Osteoblast (primary cell): ENCODE measurements around the gene CAPS2. TPM values are rescaled to one million over a fixed set of nuclear protein-coding genes. Genes with fewer than 3 reads are reported as not detected.

Experiments
- DNase-seq: peaks from one replicate; pipeline ENCODE4 v3.0.0; 2011; ENCODE audit warnings: low spot score, mixed read lengths; ENCODE audit not compliant: insufficient read length; ENCODE audit errors: missing footprints
- H2AFZ ChIP-seq: 2 replicates; pipeline ENCODE4 v1.6.0; 2011; ENCODE audit warnings: mild to moderate bottlenecking, low read length
- H3K27ac ChIP-seq: 2 replicates; pipeline ENCODE4 v1.5.1; 2011; ENCODE audit warnings: mild to moderate bottlenecking, low read depth, low read length, moderate library complexity
- H3K27me3 ChIP-seq: 2 replicates; pipeline ENCODE4 v1.6.0; 2012; ENCODE audit warnings: mild to moderate bottlenecking, control low read depth, inconsistent platforms, low read length, moderate library complexity; ENCODE audit not compliant: insufficient read depth
- H3K36me3 ChIP-seq: 2 replicates; pipeline ENCODE4 v1.5.1; 2011; ENCODE audit warnings: mild to moderate bottlenecking, low read length, control low read depth, moderate library complexity; ENCODE audit not compliant: insufficient read depth
- H3K4me1 ChIP-seq: 2 replicates; pipeline ENCODE4 v1.5.1; 2011; ENCODE audit warnings: mild to moderate bottlenecking, low read length, control low read depth, moderate library complexity; ENCODE audit not compliant: insufficient read depth
- H3K4me2 ChIP-seq: 2 replicates; pipeline ENCODE4 v1.6.0; 2011; ENCODE audit warnings: mild to moderate bottlenecking, low read length; ENCODE audit not compliant: insufficient read depth
- H3K4me3 ChIP-seq: fragments of 200-600 bp; sonication (generic); 3 replicates; pipeline ENCODE4 v1.5.1; 2012; ENCODE audit warnings: mild to moderate bottlenecking, low read length, inconsistent platforms; ENCODE audit not compliant: insufficient read depth
- H3K79me2 ChIP-seq: 2 replicates; pipeline ENCODE4 v1.6.0; 2012; ENCODE audit warnings: mild to moderate bottlenecking, low read length, control low read depth, inconsistent platforms; ENCODE audit not compliant: insufficient read depth
- H3K9me3 ChIP-seq: 2 replicates; pipeline ENCODE4 v1.5.1; 2011; ENCODE audit warnings: low read depth, low read length, control low read depth
- H4K20me1 ChIP-seq: 2 replicates; pipeline ENCODE4 v1.6.0; 2012; ENCODE audit warnings: mild to moderate bottlenecking, low read length, control low read depth; ENCODE audit not compliant: insufficient read depth
- CTCF ChIP-seq: IDR thresholded peaks from 2 replicates; pipeline ENCODE4 v1.5.1; 2011; ENCODE audit warnings: mild to moderate bottlenecking, low read depth, low read length, moderate library complexity; ENCODE audit errors: extremely low read depth
- total RNA-seq: library from RNA; depleted of rRNA; stranded (reverse); fragments of >200 nt; gene quantifications from 2 replicates; pipeline ENCODE4 v1.2.3, GENCODE V29; 2012

CAPS2 gene
- total RNA-seq, 1 donor = 10.5 TPM

- Histone ChIP-seq H3K4me1 (peaks cover 14% of the 10 kb centered on the region), H2AFZ (no peak overlapping the region), H3K36me3 (no peaks in the 10 kb centered on the region), H3K4me2 (no peak overlapping the region), H3K79me2 (no peaks in the 10 kb centered on the region), H4K20me1 (no peaks in the 10 kb centered on the region), H3K27me3 (no peaks in the 10 kb centered on the region), H3K9me3 (no peaks in the 10 kb centered on the region), H3K4me3 (no peak overlapping the region), H3K27ac (no peak overlapping the region)
- TF ChIP-seq CTCF = no peak
- peak; percentile 69 for DNase-seq
Measured at GRCh38 chr12:75311369-75311768, 18.8 kb downstream of the CAPS2 start.

DNA sequence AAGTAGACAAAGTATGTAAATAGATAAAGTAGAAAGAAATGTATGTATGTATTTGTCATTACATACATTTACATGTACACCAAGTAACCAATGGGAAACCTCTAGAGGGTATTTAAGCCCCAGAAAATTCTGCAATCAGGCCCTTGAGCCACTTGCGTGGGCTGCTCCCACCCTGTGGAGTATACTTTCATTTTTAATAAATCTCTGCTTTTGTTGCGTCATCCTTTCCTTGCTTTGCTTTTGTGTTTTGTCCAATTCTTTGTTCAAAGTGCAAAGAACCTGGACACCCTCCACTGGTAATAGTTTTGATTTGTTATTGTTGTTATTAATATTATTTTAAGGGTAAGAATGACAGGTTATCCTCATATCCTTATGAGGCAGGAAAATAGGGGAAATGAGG, 21.8 kb downstream of the CAPS2 start:
- no peaks in the 10 kb centered on the region for H4K20me1 ChIP-seq
- H3K27ac ChIP-seq = no peak overlapping the region
- H3K27me3 ChIP-seq = no peaks in the 10 kb centered on the region
- no peak for TF ChIP-seq CTCF
- DNase-seq = no peak
- no peak overlapping the region for H3K4me3 ChIP-seq
- H3K4me1 ChIP-seq = no peaks in the 10 kb centered on the region
- H2AFZ ChIP-seq = no peak overlapping the region
- H3K36me3 ChIP-seq = no peaks in the 10 kb centered on the region
- H3K79me2 ChIP-seq = no peaks in the 10 kb centered on the region
- H3K9me3 ChIP-seq = no peaks in the 10 kb centered on the region
- H3K4me2 ChIP-seq = no peak overlapping the region

GRCh38 chr12:75305412-75306332, 24.5 kb downstream of the CAPS2 start:
- Histone ChIP-seq H3K4me3 (no peak overlapping the region), H3K27ac (no peak overlapping the region), H3K9me3 (no peaks in the 10 kb centered on the region), H3K36me3 (no peaks in the 10 kb centered on the region), H4K20me1 (no peaks in the 10 kb centered on the region), H3K4me2 (no peak overlapping the region), H3K4me1 (no peaks in the 10 kb centered on the region), H3K27me3 (no peaks in the 10 kb centered on the region), H2AFZ (no peak overlapping the region), H3K79me2 (no peaks in the 10 kb centered on the region)
- no peak for TF ChIP-seq CTCF
- DNase-seq = no peak

GRCh38 chr12:75302781-75303180, 27.3 kb downstream of the CAPS2 start:
- no peaks in the 10 kb centered on the region for H3K4me1 ChIP-seq
- no peaks in the 10 kb centered on the region for H3K9me3 ChIP-seq
- H3K27me3 ChIP-seq = no peaks in the 10 kb centered on the region
- no peak overlapping the region for H3K27ac ChIP-seq
- no peak overlapping the region for H3K4me3 ChIP-seq
- no peaks in the 10 kb centered on the region for H3K79me2 ChIP-seq
- no peaks in the 10 kb centered on the region for H4K20me1 ChIP-seq
- H3K36me3 ChIP-seq = no peaks in the 10 kb centered on the region
- no peak overlapping the region for H2AFZ ChIP-seq
- TF ChIP-seq CTCF = no peak
- DNase-seq = no peak
- H3K4me2 ChIP-seq = no peak overlapping the region
